Fibroblast of mammary gland (primary cell): ENCODE results near the gene PEAR1.
A peak's percentile ranks its signal among the peaks of the same experiment; 100 is the strongest.

Experiments used
- DNase-seq: peaks from one replicate; pipeline ENCODE4 v3.0.0-alpha.2; 2010; ENCODE audit warnings: low read depth
- H3K4me3 ChIP-seq: 2 replicates; pipeline ENCODE4 v1.5.1; 2011; ENCODE audit warnings: low read depth, mild to moderate bottlenecking, low read length, moderate library complexity; ENCODE audit not compliant: control insufficient read depth
- TF ChIP-seq, protein P1 (sequence below): conservative IDR thresholded peaks from 2 replicates; pipeline ENCODE4 v1.5.1; 2011; ENCODE audit warnings: low read depth, low read length, inconsistent platforms; ENCODE audit not compliant: control insufficient read depth, insufficient read depth

Gene PEAR1

DNA sequence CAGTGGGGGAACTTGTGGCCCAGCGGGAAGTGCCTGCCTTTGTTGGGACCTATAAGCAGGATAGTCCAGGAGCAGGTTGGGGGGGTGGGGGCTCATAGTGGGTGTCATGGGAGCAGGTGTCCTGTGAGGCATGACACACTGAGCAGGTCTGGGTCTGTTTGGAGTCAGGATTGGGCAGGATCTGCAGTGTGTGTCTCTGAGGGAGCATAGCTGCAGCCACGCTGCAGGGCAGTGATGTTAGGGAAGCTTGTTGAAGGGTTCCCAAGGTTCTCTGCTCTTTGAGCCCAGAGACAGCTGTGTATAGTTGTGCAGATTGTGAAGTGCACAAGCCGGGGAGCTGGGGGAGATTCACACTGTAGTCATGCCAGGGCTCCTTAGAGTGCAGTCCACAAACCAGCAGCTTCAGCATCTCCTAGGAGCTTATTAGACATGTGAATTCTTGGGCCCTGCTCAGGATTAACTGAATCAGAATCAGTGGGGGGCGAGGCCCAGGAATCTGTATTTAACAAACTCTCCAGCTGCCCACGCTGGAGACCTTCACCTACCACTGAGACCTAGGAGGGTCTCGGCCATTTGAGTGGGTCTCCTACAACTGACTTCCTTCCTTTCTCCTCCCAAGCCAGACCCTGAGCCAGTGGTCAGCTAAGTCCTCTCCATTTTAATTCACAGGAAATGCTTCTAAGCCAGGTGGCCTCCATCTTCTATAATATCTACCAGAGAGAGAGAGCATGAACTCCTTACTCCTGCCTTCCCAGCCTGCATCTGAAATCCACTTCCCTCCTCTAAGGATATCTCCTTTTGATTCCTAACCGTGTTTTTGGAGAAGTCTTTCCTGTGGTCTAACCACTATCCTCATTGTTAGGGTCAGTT, 45.7 kb upstream of the PEAR1 start:
- no peak for DNase-seq
- TF ChIP-seq, protein P1, sequence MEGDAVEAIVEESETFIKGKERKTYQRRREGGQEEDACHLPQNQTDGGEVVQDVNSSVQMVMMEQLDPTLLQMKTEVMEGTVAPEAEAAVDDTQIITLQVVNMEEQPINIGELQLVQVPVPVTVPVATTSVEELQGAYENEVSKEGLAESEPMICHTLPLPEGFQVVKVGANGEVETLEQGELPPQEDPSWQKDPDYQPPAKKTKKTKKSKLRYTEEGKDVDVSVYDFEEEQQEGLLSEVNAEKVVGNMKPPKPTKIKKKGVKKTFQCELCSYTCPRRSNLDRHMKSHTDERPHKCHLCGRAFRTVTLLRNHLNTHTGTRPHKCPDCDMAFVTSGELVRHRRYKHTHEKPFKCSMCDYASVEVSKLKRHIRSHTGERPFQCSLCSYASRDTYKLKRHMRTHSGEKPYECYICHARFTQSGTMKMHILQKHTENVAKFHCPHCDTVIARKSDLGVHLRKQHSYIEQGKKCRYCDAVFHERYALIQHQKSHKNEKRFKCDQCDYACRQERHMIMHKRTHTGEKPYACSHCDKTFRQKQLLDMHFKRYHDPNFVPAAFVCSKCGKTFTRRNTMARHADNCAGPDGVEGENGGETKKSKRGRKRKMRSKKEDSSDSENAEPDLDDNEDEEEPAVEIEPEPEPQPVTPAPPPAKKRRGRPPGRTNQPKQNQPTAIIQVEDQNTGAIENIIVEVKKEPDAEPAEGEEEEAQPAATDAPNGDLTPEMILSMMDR, result no peak
- H3K4me3 ChIP-seq, result no peak overlapping the region

DNA sequence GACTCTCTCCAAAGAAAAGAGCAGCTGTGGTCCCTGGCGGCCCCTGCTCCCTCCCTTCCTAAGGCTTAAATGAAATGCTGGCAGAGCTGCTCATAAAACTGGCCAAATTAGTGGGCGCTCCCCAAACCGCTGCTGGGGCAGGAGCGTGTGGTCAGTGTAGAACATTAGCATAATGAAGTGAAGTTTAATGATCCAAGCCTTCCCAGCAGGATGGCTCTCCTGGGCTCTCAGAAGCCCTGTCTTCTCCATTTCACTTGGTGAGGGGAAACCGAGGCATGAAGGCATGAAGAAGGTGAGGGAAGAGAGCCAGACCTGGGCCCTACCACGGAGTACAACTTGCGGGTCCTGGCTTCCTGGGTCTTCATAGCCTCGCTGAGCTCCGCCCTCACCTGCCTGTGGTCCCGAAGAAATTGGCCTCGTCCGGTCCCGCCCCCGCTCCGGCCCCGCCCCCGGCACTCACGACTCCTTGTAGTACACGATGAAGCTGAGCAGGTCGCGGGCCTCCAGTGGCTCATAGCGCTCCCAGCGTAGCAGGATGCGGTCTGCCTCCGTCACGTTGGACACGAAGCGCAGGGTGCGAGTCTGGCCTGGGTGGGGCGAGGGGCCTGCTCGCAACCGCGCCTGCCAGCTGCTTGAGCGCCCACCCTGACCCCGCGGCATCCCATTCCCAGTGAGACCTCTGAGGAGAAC, 44.9 kb upstream of the PEAR1 start:
- DNase-seq, result no peak
- TF ChIP-seq, protein P1, result no peak
- no peak overlapping the region for H3K4me3 ChIP-seq

DNA sequence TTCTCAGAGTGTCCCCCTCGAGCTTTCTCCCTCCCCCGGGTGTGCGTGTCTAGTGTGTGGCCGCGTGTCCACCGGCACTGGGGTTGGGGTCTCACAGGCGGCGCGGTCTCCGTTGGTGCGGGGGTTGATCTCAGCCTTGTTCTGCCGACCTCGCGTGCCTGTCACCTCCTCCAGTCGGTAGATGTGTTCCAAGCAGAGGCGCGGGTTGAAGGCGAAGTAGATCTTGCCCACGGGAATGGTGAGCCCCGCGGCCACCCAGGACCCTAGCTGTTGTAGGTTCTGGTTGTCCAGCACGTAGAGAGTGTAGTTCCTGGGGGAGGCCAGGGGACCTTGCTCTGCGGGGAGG, 44.4 kb upstream of the PEAR1 start:
- no peak overlapping the region for H3K4me3 ChIP-seq
- DNase-seq, result no peak
- TF ChIP-seq, protein P1, result no peak

DNA sequence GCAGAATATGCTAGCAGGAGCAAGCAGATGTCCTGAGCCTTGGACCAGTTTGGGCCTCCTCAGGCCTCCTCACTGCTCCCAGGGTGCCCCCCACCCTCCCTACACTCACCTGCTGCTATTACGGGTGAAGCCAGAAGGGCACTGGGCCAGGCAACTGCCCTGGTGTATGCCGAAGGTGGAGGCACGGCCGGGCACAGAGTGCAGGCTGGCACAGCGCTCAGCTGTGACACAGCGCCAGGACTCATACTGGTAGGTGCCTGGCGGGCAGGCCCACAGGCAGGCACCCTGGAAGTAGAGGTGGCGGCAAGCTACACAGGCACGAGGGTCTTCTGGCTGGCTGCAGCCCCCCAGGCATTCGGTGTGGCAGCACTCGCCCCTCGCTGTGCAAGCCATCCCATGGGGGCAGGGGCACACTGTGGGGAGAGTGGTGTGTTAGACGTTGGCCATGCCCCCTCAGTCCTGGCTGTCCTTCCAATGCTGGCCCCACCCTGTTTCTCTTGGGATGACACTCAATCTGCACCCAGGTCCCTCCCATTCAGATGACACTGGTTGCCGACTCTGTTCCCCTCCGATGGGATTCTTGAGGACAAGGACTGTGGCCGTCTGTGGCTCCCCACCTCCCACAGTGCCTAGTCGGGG, 41.6 kb upstream of the PEAR1 start:
- no peak for DNase-seq
- TF ChIP-seq, protein P1, result no peak
- H3K4me3 ChIP-seq, result no peak overlapping the region

DNA sequence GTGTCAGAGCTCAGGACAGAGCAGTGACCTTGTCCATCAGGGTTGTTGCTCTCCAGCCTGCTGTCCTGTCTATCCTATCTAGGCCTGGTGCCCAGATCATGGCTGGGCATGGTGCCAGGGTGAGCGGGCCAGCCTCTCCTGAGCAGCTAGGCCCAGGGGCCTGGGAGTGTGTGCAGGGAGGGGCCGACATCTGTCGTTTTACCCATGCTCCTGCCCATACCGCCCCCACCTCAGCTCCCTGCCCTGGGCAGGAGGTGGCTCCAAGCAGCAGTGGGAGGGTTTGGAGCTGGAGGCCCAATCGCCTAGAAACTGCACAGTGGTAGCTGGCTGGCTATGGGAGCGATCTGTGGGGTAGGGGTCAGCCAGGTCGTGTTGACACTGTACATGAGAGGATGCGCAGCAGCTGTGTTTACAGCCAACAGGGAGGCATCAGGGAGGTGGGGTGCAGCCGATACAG, 41.1 kb upstream of the PEAR1 start:
- TF ChIP-seq, protein P1, result no peak
- H3K4me3 ChIP-seq, result no peak overlapping the region
- DNase-seq, result peak; percentile 33

DNA sequence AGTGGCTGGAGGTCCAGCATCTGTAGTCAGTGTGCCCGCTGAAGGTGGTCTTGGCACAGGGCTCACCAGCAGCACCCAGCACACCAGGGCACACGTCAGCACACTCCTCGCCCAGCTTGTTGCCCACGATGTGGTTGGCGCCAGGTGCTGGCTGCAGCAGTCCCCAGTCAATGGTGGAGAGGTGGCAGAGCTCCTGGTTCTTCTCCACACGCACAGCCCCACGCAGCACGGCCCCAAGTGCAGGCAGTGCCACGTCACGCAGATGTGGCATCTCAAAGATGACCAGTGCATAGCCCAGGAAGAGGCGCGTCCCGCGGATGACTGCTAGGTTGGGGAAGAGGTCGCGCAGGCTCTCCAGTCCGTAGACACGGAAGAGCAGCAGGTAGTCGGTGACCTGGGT, 39.8 kb upstream of the PEAR1 start:
- no peak for DNase-seq
- TF ChIP-seq, protein P1, result no peak
- H3K4me3 ChIP-seq, result no peak overlapping the region
